Activated CD4-positive, alpha-beta memory T cell treated with anti-CD3 and anti-CD28 coated beads, Interleukin-2, amount 10 ng/mL, durations not matched to agents 7 days and 5 days (primary cell): ENCODE measurements around the gene USP47. TPM values are rescaled to one million over a fixed set of nuclear protein-coding genes. Genes with fewer than 3 reads are reported as not detected.

ENCODE experiments used
- CTCF ChIA-PET: fragments of 350-600 bp; sonication (Branson Sonifier 250); formaldehyde crosslinking; loops from one replicate; lab custom pipeline; 2021; ENCODE audit warnings: antibody characterized with exemption, inconsistent platforms; lab: Charles Lee
- POLR2A ChIA-PET: fragments of 350-600 bp; sonication (Branson Sonifier 250); formaldehyde crosslinking; loops from one replicate; lab custom pipeline; 2021; ENCODE audit warnings: antibody characterized with exemption; lab: Charles Lee
- DNase-seq: peaks from one replicate; pipeline ENCODE4 v3.0.0-alpha.2; 2020
- H3K27ac Mint-ChIP-seq: one replicate; pipeline ENCODE4 v1.8.0; 2021; ENCODE audit warnings: mild to moderate bottlenecking, mixed read lengths
- H3K27me3 Mint-ChIP-seq: one replicate; pipeline ENCODE4 v1.8.0; 2021; ENCODE audit warnings: mixed read lengths
- H3K36me3 Mint-ChIP-seq: one replicate; pipeline ENCODE4 v1.8.0; 2021; ENCODE audit warnings: low read depth, mixed read lengths
- H3K4me1 Mint-ChIP-seq: one replicate; pipeline ENCODE4 v1.8.0; 2021; ENCODE audit warnings: mixed read lengths
- H3K4me3 Mint-ChIP-seq: one replicate; pipeline ENCODE4 v1.8.0; 2021; ENCODE audit warnings: mild to moderate bottlenecking, mixed read lengths
- H3K9me3 Mint-ChIP-seq: one replicate; pipeline ENCODE4 v1.8.0; 2021; ENCODE audit warnings: mixed read lengths
- total RNA-seq, 2 experiments: library from RNA; stranded (reverse); gene quantifications; one replicate each; pipeline ENCODE4 v1.2.3, GENCODE V29; 2021

The USP47 gene
- total RNA-seq, 2 experiments from 2014 or later = 38.9 to 41.7 TPM

DNA sequence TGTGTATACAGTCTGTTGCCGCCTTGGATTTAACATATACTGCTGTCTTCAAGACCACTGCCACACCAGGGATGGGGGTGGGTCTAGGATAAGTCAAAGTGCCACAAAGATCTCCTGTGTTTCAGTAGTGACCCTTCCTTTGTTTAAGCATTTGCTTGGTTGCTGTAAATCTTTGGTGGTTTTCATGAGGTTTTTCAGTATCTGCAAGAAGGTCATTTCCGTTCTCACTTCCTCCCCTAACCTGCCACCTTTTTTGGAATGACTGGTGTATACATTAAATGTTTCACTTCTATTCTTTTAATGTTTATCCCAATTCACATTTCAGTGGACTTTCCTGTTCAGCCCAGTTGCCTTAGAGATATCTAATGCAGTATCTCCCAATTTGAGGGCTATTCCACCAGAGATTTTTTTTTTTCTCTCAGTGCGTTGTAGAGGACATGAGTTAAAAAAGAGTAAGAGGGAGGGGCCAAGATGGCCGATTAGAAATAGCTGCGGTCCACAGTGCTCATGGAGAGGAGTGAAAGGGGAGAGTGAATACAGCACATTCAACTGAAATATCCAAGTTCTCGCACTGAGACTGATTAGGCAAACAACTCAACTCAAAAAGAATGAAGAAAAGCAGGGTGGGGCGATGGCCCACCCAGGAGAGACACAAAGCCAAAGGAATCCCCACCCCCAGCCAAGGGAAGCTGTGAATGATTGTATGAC lies 43.2 kb downstream of the USP47 start:
- peaks cover 59% of the 10 kb centered on the region for H3K36me3 Mint-ChIP-seq
- no peak for DNase-seq
- CTCF ChIA-PET = interaction anchor here (1.0 kb wide), 1 partner anchor 36 kb away, joined by 3 read pairs; no protein-coding TSS in a partner anchor
- no peaks in the 10 kb centered on the region for H3K9me3 Mint-ChIP-seq
- H3K4me1 Mint-ChIP-seq = peaks cover 41% of the 10 kb centered on the region
- peak overlapping the region; percentile 2 for H3K4me3 Mint-ChIP-seq
- H3K27me3 Mint-ChIP-seq = no peaks in the 10 kb centered on the region
- peak overlapping the region; percentile 63 for H3K27ac Mint-ChIP-seq
- POLR2A ChIA-PET = interaction anchor here (1.7 kb wide), 1 partner anchor 41 kb away, joined by 4 read pairs; no protein-coding TSS in a partner anchor

DNA sequence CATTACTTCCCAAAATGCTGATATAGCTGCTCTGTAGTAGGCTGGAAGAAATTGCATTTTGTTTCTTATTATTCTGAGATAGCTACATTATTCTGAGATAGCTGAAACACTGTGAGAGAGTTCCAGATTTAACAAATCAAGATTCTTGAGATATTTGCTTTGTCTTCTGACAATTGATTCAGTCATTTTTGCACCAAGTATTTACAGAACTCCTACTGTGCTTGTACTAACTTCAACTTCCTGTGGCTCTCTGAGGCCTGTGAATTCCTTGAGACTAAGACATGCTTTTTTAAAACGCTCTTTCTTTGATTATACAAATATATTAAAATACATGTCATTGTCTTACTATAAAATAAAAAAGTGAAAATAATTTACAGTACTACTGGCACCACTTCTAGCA lies 52.7 kb downstream of the USP47 start:
- DNase-seq = no peak
- ChIA-PET POLR2A (interaction anchor here (0.8 kb wide), 1 partner anchor 9 kb away, joined by 3 read pairs; no protein-coding TSS in a partner anchor), CTCF (no interaction called here)
- Mint-ChIP-seq H3K4me3 (no peak overlapping the region), H3K36me3 (peaks cover 16% of the 10 kb centered on the region), H3K4me1 (peaks cover 5% of the 10 kb centered on the region), H3K9me3 (no peaks in the 10 kb centered on the region), H3K27ac (no peak overlapping the region), H3K27me3 (no peaks in the 10 kb centered on the region)

DNA sequence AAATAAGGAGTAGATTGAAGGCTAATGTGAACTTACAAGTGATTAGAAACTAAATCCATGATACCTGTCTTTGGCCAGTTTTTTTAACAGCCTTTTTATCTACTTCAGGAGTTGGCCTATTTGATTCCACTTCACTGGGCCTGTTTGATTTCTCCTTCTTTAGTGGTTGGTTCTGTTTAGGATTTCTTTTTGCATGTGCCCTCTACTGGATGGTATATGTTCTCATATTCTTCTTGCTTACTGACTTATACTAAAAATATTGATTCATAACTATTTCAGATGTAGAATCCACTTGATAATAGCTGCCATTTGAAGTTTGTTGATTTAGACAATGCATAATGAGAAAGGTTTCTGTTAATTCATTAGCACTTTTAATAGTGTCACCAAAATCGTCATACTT lies 53.9 kb downstream of the USP47 start:
- Mint-ChIP-seq H3K9me3 (no peaks in the 10 kb centered on the region), H3K27ac (no peak overlapping the region), H3K4me1 (peaks cover 2% of the 10 kb centered on the region), H3K36me3 (peaks cover 12% of the 10 kb centered on the region), H3K4me3 (no peak overlapping the region), H3K27me3 (no peaks in the 10 kb centered on the region)
- POLR2A ChIA-PET = no interaction called here
- no peak for DNase-seq
- CTCF ChIA-PET = interaction anchor here (1.5 kb wide), 1 partner anchor 46 kb away, joined by 6 read pairs; no protein-coding TSS in a partner anchor

DNA sequence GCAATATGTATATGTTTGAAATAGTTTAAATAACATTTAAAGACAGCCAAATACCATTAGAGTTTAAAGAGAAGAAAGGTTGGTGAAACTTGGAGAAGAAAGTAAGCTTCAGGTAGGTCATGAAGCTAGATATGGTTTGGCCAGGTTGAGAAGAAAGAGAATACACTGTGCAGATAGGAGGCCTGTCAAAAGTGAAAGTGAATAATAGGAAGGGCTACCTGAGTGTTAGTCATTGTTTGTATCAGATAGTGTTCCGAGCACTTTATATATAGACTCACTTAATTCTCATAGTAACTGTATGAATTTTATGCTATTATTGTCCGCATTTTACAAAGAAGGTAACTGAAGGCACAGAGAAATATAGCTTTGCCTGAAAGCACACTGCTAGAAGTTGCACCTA lies 56.9 kb downstream of the USP47 start:
- Mint-ChIP-seq H3K36me3 (peaks cover 9% of the 10 kb centered on the region), H3K27ac (no peak overlapping the region)
- POLR2A ChIA-PET = interaction anchor here (1.9 kb wide), 1 partner anchor 55 kb away, joined by 8 read pairs; no protein-coding TSS in a partner anchor

DNA sequence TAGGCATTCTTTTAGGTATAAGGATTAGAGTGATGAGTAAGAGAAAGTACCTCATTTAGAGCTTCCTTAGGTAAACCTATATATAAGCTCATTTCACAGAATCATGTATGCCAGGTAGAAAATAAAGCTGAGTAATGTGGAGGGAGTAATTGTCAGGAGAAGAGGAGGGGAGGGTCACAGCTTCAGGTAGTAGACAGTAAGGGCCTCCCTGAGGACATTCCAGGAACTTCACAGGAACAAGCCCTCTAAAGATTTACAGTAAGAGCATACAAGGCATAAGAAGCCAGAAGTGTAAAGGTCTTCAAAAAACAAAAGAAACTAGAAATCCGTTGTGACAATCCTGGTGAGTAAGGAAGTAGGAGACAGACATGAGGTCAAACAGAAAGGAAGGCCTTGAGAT lies 57.6 kb downstream of the USP47 start:
- peaks cover 2% of the 10 kb centered on the region for H3K4me1 Mint-ChIP-seq
- peaks cover 16% of the 10 kb centered on the region for H3K36me3 Mint-ChIP-seq
- H3K27ac Mint-ChIP-seq = no peak overlapping the region
- CTCF ChIA-PET = no interaction called here
- no peak for DNase-seq
- POLR2A ChIA-PET = interaction anchor here (1.9 kb wide), 1 partner anchor 56 kb away, joined by 8 read pairs; no protein-coding TSS in a partner anchor
- H3K9me3 Mint-ChIP-seq = no peaks in the 10 kb centered on the region
- H3K27me3 Mint-ChIP-seq = no peaks in the 10 kb centered on the region
- no peak overlapping the region for H3K4me3 Mint-ChIP-seq

More for the DNA sequence above, 56.9 kb downstream of the USP47 start:
- Mint-ChIP-seq H3K27me3 (no peaks in the 10 kb centered on the region), H3K4me1 (peaks cover 2% of the 10 kb centered on the region), H3K9me3 (no peaks in the 10 kb centered on the region), H3K4me3 (no peak overlapping the region)
- CTCF ChIA-PET = no interaction called here
- no peak for DNase-seq

DNA sequence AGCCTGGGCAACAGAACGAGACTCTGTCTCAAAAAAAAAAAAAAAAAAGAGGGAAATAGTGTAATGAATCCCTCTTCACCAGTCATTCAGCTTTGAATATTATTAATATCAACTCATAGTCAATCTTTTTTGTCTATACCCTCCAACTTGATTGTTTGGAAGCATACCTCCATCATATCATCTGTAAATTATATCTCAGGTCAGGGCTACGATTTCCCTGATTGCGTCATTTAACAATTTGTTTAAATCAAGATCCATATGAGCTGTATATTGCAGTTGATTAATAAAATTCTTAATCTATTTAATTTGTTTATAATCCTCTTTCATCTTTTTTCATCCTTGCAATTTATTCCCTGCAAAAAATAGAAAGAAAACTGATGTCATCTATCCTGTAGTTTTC lies 60.2 kb downstream of the USP47 start:
- POLR2A ChIA-PET = interaction anchor here (0.8 kb wide), 1 partner anchor 60 kb away, joined by 3 read pairs; the partner anchor contains the start of gene USP47
- H3K4me1 Mint-ChIP-seq = peaks cover 2% of the 10 kb centered on the region
- H3K36me3 Mint-ChIP-seq = peaks cover 23% of the 10 kb centered on the region

DNA sequence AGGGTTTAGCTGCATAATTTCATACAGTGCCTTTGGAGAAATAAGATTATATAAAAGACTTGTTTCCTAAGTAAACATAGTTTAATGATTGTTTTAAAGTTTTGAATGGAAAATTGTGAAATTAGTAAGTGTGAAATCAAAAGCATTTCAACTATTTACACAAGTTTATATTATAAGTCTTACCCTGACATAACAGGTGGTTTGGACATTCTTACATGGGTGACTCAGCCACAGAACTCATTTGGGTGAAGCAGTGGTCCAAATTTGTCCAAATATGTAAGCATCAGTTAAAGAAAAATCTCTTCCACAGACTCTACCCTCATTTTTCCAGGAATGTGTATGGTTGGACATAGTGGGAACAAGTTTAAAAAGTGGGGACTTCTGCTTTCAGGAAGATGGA lies 68.0 kb downstream of the USP47 start:
- no peaks in the 10 kb centered on the region for H3K9me3 Mint-ChIP-seq
- CTCF ChIA-PET = no interaction called here

More for the DNA sequence above, 60.2 kb downstream of the USP47 start:
- DNase-seq = no peak
- CTCF ChIA-PET = no interaction called here
- no peak overlapping the region for H3K27ac Mint-ChIP-seq
- H3K27me3 Mint-ChIP-seq = no peaks in the 10 kb centered on the region
- no peak overlapping the region for H3K4me3 Mint-ChIP-seq
- no peaks in the 10 kb centered on the region for H3K9me3 Mint-ChIP-seq

DNA sequence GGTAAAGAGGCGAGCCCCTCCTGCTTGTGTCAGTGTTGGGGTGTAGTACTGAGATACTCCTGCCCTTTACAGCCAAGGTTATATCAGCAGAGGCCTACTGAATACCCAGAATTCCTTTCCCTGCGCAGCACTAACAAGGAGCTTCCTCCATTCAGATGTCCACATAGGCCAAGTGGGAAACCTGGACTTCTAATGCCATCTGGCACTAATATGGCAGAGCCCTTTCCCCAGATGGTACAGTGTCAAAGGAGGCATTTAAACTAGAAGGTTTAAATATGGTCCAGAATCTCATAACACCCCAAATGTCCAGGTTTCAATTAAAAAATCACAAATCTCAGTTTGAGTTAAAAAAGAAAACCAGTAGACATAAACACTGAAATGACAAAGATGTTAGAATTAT lies 68.8 kb downstream of the USP47 start:
- Mint-ChIP-seq H3K4me3 (no peak overlapping the region), H3K4me1 (no peaks in the 10 kb centered on the region), H3K27me3 (no peaks in the 10 kb centered on the region), H3K9me3 (no peaks in the 10 kb centered on the region), H3K27ac (no peak overlapping the region), H3K36me3 (peaks cover 30% of the 10 kb centered on the region)
- ChIA-PET POLR2A (no interaction called here), CTCF (no interaction called here)
- DNase-seq = no peak

More for the DNA sequence above, 68.0 kb downstream of the USP47 start:
- H3K36me3 Mint-ChIP-seq = peaks cover 33% of the 10 kb centered on the region
- no peaks in the 10 kb centered on the region for H3K27me3 Mint-ChIP-seq
- H3K27ac Mint-ChIP-seq = no peak overlapping the region
- POLR2A ChIA-PET = no interaction called here
- no peak for DNase-seq
- no peak overlapping the region for H3K4me3 Mint-ChIP-seq
- no peaks in the 10 kb centered on the region for H3K4me1 Mint-ChIP-seq

DNA sequence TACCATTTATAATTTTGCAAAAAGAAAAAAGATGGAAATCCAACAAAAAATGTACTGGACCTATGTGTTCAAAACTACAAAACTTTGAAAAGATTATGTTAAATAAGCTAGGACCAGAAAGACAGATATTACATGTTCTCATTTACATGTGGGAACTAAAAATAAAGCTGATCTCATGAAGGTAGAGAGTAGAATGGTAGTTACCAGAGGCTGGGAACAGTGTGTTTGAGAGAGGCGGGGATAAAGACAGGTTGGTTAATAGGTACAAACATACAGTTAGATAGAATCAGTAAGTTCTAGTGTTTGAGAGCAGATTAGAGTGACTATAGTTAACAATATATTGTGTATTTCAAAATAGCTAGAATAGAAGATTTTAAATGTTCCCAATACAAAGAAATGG lies 71.6 kb downstream of the USP47 start:
- Mint-ChIP-seq H3K4me1 (no peaks in the 10 kb centered on the region), H3K36me3 (peaks cover 29% of the 10 kb centered on the region), H3K4me3 (no peak overlapping the region), H3K27me3 (no peaks in the 10 kb centered on the region), H3K9me3 (no peaks in the 10 kb centered on the region), H3K27ac (no peak overlapping the region)
- ChIA-PET POLR2A (no interaction called here), CTCF (interaction anchor here (0.6 to 0.9 kb wide), 3 partner anchors 8 to 249 kb away, joined by 3 to 4 read pairs (median 3); no protein-coding TSS in a partner anchor)
- no peak for DNase-seq

DNA sequence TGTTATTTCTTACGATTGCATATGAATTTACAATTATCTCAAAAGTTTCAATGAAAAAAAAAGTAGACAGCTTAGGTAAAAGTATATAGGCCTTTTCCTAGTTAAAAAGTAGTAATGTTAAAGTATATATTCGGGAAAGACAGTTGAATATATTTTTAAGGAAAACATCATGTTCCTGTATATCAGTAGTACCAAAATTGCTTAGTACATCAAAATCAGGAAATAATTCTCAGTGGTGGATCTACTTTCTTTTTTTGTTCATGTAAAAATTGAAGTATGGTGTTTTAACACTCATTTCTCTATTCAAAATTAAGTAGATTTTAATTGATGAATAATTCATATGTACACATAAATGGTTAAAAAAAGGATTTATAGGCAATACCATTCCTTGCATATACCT lies 73.9 kb downstream of the USP47 start:
- no peaks in the 10 kb centered on the region for H3K9me3 Mint-ChIP-seq
- ChIA-PET POLR2A (no interaction called here), CTCF (no interaction called here)
- H3K27ac Mint-ChIP-seq = no peak overlapping the region
- no peak overlapping the region for H3K4me3 Mint-ChIP-seq
- DNase-seq = no peak
- no peaks in the 10 kb centered on the region for H3K4me1 Mint-ChIP-seq
- H3K27me3 Mint-ChIP-seq = no peaks in the 10 kb centered on the region
- H3K36me3 Mint-ChIP-seq = peaks cover 20% of the 10 kb centered on the region

DNA sequence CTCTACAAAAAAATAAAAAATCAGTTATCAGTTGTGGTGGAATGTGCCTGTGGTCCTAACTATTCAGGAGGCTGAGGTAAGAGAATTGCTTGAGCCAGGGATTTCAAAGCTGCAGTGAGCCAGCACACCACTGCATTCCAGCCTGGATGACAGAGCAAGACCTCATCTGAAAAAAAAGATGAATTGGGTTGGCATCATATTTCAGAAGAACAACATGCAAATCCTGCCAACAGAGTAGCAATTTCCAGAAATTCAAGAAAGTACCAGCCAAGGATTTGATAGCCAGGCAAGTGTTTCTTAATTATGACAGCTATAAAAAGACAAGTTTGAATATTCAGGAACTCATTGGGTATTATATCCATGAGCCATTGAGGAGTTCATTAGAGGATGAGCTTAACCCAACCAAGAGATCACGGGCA lies 75.2 kb downstream of the USP47 start:
- H3K4me3 Mint-ChIP-seq = no peak overlapping the region
- H3K27ac Mint-ChIP-seq = no peak overlapping the region
- no peaks in the 10 kb centered on the region for H3K9me3 Mint-ChIP-seq
- H3K27me3 Mint-ChIP-seq = no peaks in the 10 kb centered on the region
- H3K36me3 Mint-ChIP-seq = peaks cover 13% of the 10 kb centered on the region
- no peak for DNase-seq
- ChIA-PET POLR2A (no interaction called here), CTCF (no interaction called here)
- H3K4me1 Mint-ChIP-seq = no peaks in the 10 kb centered on the region

DNA sequence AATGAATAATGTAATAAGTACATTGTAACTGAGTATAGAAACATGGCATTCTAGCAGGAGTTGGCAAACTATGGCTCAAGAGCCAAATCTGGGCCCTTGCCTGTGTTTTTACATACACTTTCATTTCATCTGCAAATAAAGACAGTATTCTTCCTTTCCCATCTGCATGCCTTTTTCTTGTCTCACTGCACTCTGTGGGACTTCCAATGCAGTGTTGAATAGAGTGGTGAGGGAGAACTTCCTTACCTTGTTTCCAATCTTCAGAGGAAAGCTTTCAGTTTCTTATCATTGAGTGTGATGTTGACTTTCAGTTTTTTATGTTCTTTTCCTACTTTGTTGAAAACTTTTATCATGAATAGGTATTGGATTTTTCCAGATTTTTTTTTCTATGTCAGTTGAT lies 82.1 kb downstream of the USP47 start:
- H3K4me1 Mint-ChIP-seq = peaks cover 15% of the 10 kb centered on the region
- peaks cover 46% of the 10 kb centered on the region for H3K36me3 Mint-ChIP-seq
- DNase-seq = no peak
- H3K27me3 Mint-ChIP-seq = no peaks in the 10 kb centered on the region
- H3K9me3 Mint-ChIP-seq = no peaks in the 10 kb centered on the region
- H3K27ac Mint-ChIP-seq = no peak overlapping the region
- H3K4me3 Mint-ChIP-seq = no peak overlapping the region
- CTCF ChIA-PET = no interaction called here
- POLR2A ChIA-PET = no interaction called here

DNA sequence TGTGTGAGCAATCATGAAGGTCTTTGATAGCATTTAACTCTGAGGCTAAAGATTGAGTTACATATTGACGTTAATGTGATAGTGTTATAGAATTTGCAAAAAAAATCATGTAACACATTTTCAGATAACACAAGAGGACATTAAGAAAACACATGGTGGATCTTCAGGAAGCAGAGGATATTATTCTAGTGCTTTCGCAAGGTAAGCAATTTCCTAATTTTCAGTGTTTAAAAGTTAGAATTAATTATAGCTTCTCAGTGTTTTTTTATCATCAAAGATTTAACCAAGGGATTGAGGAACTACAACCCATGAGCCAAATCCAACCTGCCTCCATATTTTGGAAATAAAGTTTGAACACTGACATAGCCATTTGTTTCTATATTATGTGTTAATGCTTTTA lies 88.1 kb downstream of the USP47 start:
- CTCF ChIA-PET = interaction anchor here (1.0 kb wide), 1 partner anchor 355 kb away, joined by 3 read pairs; no protein-coding TSS in a partner anchor
- peaks cover 36% of the 10 kb centered on the region for H3K36me3 Mint-ChIP-seq
- peaks cover 8% of the 10 kb centered on the region for H3K4me1 Mint-ChIP-seq
- no peak for DNase-seq
- no peak overlapping the region for H3K27ac Mint-ChIP-seq
- POLR2A ChIA-PET = no interaction called here
- H3K9me3 Mint-ChIP-seq = no peaks in the 10 kb centered on the region
- H3K27me3 Mint-ChIP-seq = no peaks in the 10 kb centered on the region
- no peak overlapping the region for H3K4me3 Mint-ChIP-seq
